HG02943 (cell line): ENCODE results near the gene CDKL5.
A peak's percentile ranks its signal among the peaks of the same experiment; 100 is the strongest.

ENCODE experiments used
- ATAC-seq: cut with Tn5 transposase; IDR thresholded peaks from one replicate; pipeline ENCODE4 v1.9.1; 2021; ENCODE audit warnings: mild to moderate bottlenecking, low read depth, moderate library complexity; ENCODE audit not compliant: unreplicated experiment

Gene CDKL5

GRCh38 chrX:18639280-18639679 is 213.9 kb downstream of the CDKL5 start:
- no peak for ATAC-seq

GRCh38 chrX:18640686-18641085 is 215.3 kb downstream of the CDKL5 start:
- no peak for ATAC-seq

GRCh38 chrX:18643243-18643642 is 217.8 kb downstream of the CDKL5 start:
- ATAC-seq: no peak

GRCh38 chrX:18643853-18644252 is 218.4 kb downstream of the CDKL5 start:
- no peak for ATAC-seq

GRCh38 chrX:18647621-18648020 is 222.2 kb downstream of the CDKL5 start:
- ATAC-seq: no peak

GRCh38 chrX:18649498-18649951 is 224.1 kb downstream of the CDKL5 start:
- no peak for ATAC-seq

GRCh38 chrX:18650662-18651061 is 225.3 kb downstream of the CDKL5 start:
- no peak for ATAC-seq

- ATAC-seq: no peak
Observed at GRCh38 chrX:18652636-18653035, 227.2 kb downstream of the CDKL5 start.

- no peak for ATAC-seq
Observed at GRCh38 chrX:18654875-18655836, 229.7 kb downstream of the CDKL5 start.

- no peak for ATAC-seq
Observed at GRCh38 chrX:18661273-18661672, 235.9 kb downstream of the CDKL5 start.

- ATAC-seq: no peak
Observed at GRCh38 chrX:18664947-18665346, 239.5 kb downstream of the CDKL5 start.

GRCh38 chrX:18666614-18667013 is 241.2 kb downstream of the CDKL5 start:
- no peak for ATAC-seq

GRCh38 chrX:18668071-18668835 is 242.8 kb downstream of the CDKL5 start:
- ATAC-seq: no peak

- no peak for ATAC-seq
Observed at GRCh38 chrX:18672008-18672407, 246.6 kb downstream of the CDKL5 start, which contains the start of gene RS1. RS1 (minus strand) TSS chrX:18672108; CDS start chrX:18672068, 40 bp downstream.

GRCh38 chrX:18674417-18674787 is 249.0 kb downstream of the CDKL5 start:
- peak; percentile 30 for ATAC-seq

GRCh38 chrX:18674788-18675735 is 249.7 kb downstream of the CDKL5 start:
- peak; percentile 76 for ATAC-seq

GRCh38 chrX:18676050-18676449 is 250.6 kb downstream of the CDKL5 start:
- no peak for ATAC-seq

- ATAC-seq: no peak
Observed at GRCh38 chrX:18676470-18676869, 251.1 kb downstream of the CDKL5 start.

- no peak for ATAC-seq
Observed at GRCh38 chrX:18677161-18677869, 251.9 kb downstream of the CDKL5 start.

- ATAC-seq: no peak
Observed at GRCh38 chrX:18681996-18682395, 256.6 kb downstream of the CDKL5 start.
